ENCODE measurements around the gene CFAP46.

CFAP46 gene

DNA sequence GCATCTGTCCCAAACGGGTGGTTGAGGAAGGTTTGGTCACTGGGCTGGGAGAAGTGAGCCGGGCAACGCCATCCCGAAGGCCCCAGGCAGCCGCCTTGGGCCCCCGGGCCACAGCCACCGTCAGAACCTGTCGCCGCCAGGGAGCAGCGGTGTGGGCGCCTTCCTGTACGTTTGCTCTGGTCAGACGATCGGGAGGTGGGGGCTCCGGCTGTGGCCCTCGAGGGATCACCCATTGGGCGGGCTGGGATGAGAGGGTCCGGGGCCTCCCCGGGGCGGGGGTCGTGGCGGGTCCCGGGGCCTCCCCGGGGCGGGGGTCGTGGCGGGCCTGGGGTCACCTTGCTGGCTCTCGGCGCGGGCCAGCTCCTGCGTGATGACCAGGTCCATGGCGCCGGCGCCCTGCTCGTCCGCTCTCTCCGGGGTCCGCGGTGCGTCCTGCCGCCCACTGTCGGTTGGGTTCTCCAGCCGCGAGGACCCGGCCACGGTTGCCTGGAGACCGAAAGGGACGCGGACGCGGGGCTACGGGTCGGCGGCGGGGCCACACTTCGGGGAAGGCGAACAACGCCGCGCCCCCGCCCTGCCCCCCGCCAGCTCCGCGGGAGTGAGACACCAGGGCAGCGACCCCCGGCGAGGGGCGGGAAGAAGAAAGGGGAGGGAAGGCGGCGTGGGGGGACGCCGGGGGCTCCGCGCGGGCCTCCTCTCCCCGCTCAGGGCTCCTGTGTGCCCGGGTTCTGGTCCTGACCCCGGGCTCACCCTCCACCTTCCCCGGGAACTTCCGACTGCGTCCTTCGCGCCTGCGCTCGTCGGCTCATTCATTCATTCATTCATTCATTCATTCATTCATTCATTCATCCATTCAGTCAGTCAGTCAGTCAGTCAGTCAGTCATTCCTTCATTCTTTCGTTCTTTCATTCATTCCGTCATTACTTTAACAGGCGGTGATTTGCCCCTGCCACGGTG, at the start of gene CFAP46:
Gene CFAP46, minus strand, starts transcription at position 470 of the 957 bp plus-strand sequence. Its CDS starts 86 bp downstream, at position 384.
- DNase-seq (ENCODE audit: low spot score): no peak

DNA sequence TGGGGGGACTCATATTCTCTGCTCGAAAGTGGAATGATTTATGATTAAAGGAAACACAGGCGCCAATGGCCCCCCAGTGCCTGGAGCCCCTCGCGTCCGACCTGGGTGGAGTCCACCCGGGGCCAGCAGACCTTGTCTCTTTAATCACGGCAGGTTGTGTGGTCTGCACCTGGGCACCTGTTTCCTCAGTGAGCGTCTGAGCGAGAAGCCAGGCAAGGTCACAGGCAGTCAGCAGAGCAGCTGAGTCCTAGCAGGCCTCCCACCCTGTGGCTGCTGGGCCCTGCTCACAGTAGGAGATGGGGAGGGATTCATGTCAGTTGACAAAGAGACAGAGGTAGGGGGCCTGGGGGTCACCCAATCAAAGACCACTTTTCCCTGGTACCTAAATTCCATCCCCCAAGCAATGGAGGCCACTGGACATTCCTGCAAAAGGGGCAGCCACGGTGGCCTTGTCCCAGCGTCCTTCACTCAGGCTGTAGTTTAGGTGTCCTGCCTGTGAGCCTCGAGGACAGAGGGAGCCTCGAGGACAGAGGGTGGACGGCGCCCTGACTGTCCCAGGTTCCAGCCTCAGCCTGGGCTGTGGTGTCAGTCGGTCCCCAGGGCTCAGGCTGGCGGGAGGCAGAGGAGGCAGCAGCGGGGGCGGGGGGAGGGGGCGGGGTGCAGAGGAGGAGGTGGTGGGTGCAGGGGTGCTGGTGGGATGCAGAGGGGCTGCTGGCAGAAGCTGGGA, 49.5 kb upstream of the CFAP46 start:
- no peak for DNase-seq (ENCODE audit: low spot score)

DNA sequence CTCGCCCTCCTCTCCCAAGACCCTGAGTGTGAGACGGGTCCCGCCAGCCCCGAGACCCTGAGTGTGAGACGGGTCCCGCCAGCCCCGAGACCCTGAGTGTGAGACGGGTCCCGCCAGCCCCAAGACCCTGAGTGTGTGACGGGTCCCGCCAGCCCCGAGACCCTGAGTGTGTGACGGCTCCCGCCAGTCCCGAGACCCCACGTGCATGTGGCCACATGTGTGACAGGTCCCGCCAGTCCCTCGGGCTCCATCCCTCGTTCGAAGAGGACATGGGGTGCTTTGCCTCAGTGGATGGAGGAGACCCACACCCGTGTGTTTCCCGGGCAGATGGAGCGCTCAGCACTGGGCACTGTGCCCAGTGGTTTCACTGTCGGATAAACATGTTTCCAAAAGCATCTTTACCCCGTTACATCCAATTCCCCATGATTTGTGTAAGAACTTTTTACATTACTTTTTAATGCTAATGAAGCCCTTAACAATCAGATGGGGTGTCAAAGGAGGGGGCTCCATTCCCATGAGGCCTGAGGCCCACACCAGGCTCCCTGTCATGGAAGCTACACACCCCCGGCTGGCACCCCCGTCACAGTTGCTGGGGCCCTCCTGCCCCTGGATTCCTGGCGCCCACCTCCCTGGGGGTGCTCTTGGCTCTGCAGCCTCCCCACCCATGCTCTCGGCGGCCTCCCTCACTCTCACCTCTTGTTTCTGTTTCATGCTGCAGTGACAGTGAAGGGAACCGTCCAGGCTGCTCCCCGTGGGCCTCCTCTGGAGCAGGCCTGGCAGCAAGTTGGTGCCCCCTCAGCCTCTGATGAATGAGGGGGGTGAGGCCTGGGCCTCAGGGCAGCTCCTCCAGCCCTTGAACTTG, 48.5 kb upstream of the CFAP46 start:
- DNase-seq (ENCODE audit: low spot score): no peak

DNA sequence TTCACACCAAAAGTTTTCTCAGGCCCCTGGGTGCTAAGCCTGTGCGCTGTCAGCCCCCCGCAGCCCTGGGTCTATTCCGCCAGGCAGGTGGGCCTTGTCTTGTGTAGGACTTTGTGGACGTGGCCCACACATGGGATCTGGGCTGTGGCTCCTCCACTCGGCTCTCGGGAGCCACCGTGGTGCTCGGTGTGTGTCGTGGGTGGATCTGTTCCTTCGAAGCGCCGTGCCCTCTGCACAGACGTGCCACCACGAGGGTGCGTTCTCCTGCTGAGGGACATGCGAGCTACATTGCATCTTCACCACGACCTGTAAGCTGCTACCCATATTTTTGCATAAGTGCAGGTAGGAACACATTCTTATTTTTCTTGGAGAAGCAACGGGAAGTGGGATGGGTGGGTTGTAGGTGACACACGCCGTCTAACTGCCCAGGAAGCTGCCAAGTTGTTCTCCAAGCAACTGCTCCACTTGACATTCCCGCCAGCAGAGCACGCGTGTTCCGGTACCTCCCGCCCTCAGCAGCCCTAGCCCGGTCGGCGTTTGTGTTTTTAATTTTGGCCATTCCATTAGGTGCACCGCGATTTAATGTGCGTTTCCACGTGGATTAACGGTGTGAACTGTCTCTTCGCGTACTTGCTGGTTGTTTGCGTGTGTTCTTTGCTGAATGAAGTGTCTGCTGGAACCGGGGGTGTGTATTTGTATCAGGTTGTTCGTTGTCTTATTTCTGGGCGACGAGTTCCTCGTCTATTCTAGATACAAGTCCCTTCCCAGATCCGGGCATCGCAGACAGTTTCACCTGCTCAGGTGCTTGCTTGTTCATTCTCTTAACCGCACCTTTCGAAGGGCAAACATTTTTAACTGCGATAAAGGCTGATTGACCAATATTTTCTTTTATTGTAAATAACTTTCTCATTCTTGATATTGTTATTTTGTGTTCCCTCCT, 47.4 kb upstream of the CFAP46 start:
- no peak for DNase-seq (ENCODE audit: low spot score)

DNA sequence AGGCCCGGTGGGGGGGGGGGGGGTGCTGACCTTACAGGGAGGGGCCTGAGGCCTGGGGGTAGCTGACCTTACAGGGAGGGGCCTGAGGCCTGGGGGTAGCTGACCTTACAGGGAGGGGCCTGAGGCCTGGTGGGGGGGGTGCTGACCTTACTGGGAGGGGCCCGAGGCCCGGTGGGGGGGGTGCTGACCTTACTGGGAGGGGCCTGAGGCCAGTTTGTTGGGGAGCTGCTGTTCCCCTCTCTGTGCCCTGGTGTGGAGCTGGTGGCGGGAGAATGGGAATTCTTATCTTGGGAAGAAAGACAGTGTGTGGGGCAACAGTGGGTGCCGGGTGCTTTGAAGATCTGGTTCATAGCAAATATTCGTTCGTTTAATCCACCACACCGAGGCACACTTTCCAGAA, 46.6 kb upstream of the CFAP46 start:
- no peak for DNase-seq (ENCODE audit: low spot score)

DNA sequence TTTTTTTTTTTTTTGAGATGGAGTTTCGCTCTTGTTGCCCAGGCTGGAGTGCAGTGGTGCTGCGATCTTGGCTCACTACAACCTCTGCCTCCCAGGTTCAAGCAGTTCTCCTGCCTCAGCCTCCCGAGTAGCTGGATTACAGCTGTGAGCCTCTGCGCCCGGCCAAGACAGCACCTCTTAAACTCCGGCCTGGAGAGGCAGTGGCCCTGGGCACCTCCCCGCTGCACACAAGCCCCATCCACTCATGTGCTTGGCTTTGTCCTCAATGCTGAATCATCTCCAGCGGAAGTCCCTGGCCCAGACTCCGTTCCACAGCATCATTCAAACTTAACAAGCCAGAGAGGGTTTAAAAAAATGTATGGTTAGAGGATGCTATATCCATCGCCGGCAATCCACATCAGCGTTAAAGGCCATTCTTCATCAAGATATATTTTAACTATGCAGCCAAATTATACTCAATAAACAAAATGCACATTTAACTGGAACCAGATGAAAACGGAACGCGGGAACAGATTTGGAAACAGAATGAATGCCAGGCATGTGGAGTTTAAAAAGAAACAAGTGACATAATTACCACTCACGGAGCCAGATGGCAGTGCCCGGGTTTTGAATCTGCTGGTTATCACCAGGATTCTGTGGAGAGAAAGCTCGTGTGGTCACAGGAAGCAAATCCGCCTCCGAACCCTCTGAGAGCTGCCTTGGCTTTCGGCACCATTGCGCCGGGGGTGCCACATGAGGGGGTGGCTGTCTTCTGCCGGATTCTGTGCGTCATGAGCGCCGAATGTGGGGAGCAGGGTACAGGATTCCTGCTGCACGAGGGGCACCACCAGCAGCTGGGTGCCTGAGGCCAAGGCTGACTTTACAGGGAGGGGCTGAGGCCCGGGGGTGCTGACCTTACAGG, 45.6 kb upstream of the CFAP46 start:
- peak; percentile 24 for DNase-seq (ENCODE audit: low spot score)

DNA sequence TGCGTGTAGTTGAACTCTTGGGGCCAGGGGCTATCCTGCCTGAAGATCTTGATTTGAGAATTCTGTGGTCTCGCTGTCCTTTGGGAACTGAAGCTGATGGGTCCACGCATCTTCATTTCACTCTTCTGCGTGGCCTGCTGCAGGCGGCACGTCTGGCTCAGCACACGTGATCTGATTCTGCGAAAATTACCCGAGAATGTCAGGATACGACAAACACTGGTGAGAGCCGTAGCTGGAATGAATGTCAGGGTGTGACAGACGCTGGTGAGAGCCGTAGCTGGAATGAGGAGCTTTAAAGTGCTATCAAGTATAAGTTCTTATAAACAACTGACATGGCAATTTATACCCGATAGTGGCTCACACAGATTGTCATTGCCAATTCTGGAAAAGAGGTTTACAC, 44.6 kb upstream of the CFAP46 start:
- DNase-seq (ENCODE audit: low spot score): no peak

DNA sequence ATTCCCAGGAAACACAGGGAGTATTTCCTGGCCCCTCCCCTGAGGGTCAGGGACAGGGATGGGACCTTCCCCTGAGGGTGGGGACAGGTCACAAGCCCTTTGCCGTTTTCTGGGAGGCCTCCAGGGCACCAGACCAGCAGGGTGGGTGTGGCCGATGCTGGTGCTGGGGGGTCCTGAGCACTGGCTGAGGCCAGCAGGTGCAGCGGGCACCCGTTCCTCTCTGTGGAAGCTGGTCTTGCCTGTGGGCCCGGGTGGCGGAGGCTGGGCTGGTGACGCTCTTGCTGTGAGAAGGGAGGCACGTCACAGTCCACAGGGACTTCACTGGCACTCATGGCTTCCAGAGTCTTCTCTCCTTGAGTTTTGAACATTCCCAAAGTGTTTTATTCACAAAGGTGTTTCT, 44.2 kb upstream of the CFAP46 start:
- DNase-seq (ENCODE audit: low spot score): no peak

DNA sequence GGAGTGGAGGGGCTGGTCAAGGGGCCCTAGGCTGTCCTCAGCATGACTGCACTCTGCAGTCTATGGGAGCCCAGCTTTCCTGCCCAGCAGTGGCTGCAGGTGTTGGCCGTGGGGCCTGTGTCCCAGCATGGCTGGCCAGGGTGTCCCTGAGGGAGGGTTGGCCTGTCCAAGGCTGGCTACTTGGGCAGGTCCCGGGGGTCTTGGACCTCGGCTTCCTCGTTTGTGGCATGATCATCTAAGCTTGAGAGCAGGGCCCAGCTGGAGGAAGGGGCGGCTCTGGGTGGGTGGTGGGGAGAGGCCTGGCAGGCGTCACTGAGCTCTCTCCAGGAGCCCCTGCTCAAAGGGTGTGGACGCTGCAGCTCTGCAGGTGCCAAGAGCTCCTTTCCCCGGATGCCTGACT, 43.7 kb upstream of the CFAP46 start:
- DNase-seq (ENCODE audit: low spot score): no peak

DNA sequence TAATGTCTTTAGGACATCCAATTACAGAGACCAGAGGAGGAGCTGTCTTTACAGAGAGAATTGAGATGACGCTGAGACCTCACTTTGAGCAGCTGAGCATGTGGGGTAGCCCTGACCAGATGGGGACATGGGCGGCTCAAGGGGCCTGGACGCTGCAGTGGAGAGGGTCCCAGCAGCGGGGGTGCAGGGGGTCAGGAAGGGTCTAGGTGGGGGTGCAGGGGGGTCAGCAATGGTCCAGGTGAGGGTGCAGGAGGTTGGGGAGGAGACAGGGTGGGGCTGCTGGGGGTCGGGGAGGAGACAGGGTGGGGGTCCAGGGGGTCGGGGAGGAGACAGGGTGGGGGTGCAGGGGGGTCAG, 43.2 kb upstream of the CFAP46 start:
- DNase-seq (ENCODE audit: low spot score): no peak

DNA sequence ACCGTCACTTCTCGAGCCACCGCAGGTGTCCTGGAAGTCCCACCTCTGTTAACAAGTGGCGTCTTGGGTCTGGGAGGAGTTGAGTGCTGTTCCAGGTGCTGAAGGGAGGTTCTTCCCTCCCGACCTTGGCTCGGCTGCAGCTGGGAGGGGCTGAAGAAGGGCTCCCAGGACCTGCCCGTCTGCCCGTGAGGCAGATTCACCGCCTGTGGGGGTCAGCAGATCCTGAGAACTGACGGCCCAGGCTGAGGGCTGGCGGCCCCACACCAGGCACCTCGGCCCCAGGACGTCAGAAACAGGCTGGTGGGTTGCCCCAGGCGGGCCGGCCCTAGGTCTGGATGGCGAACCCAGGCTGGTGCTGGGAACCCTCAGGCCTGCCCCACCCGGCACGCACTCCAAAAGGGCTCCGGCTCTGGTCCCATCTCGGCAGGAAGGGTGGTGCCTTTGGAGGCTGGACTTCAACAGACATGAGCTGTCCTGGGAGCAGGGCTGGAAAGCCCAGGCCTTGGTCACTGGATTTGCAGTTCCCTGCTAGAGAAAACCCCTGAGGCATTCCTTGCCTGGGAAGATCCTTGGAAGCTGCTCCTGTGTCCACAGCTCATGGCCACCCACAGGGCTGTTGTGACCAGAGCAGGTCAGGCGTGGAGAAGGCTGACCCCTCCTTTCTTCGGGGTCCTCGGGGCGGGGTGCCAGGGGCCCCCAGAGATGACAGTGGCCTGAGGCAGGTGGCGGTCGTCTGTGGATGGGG, 42.6 kb upstream of the CFAP46 start:
- no peak for DNase-seq (ENCODE audit: low spot score)

DNA sequence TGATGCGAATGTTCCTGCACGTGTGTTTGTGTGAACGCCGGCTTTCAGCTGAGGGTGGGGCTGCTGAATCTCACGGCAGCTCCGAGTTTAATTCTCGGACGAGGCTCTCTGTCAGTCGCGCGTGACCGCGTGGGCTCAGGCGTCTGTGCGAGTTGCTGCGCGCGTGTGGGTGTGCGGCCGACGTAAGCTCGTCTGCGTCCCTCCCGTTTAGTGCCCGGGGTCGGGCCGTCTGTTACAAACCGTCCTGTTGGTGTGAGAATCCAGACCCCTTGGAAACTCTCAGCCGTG, 41.6 kb upstream of the CFAP46 start:
- no peak for DNase-seq (ENCODE audit: low spot score)

DNA sequence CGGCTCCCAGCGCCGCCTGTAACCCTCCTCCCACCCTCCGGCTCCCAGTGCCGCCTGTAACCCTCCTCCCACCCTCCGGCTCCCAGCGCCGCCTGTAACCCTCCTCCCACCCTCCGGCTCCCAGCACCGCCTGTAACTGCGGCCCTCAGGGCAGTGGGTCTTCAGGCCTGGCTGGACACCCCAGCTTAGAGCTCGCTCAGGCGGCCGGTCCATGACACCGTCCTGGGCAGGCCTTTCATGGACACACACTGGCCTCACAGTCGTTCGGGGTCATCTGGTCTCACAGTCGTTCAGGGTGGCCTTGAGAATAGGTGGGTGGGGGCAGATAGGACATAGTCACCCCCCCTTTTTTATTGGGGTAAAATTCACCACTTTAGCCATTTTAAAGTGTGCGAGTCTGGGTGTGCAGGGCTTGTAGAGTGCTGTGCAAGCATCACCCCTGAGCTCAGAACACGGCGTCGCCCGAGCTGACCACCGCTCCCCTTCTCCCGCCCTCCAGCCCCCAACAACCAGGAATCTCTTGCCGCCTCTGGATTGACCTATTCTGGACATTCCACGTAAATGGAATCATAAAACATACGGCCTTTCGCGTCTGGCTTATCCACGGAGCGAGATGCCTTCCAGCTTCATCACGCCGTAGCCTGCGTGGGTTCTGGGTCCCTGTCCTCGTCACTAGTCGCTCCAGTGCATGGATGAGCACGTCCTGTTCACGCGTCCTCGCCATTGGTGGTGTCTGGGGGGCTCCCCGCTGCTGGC, 41.1 kb upstream of the CFAP46 start:
- DNase-seq (ENCODE audit: low spot score): no peak

DNA sequence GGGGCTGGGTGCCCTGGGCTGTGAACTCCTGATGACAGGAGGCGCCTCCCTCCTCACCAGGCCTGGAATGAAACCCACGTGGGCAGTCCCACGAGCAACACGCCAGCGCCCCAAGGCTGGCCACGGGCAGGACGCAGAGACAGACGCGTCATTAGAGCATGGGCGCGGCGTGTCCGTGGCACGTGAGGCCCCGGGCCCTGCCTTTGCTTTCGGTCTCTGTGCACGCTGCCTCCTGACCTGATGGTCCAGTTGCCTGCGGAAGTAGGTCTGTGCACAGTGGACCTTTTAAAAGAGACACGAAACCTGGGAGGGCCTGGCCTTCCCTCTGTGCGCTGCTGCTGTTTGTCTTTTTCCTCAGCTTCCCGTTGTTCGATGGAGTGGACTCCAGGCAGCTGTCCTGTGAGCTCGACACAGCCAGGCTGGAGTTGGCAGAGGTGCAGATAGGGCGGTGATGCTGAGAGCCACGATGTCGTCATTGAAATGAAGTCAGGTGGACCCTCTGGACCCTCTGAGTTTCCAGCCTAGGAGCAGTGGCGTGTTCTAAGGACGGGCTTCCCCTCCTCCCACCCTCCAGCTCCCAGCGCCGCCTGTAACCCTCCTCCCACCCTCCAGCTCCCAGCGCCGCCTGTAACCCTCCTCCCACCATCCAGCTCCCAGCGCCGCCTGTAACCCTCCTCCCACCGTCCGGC, 40.1 kb upstream of the CFAP46 start:
- DNase-seq (ENCODE audit: low spot score): peak; percentile 24

DNA sequence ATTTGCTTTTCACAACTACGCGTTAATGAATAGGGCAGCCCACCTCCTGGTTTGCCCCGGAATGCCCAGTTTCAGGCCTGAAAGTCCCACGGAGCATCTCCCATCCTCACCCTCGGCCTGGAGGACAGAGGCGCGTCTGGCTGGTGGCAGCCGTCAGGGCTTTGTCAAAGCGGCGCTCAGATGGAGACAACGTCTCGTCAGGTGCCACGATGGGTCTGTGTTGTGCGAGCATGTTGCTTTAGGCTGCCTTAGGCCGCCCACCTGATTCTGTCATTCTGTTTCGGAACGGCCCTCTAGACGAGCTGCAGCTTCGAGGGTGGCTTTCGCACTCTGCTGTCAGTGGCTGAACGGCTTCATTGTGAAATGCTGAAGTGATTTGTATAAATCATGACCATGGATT, 39.4 kb upstream of the CFAP46 start:
- no peak for DNase-seq (ENCODE audit: low spot score)

DNA sequence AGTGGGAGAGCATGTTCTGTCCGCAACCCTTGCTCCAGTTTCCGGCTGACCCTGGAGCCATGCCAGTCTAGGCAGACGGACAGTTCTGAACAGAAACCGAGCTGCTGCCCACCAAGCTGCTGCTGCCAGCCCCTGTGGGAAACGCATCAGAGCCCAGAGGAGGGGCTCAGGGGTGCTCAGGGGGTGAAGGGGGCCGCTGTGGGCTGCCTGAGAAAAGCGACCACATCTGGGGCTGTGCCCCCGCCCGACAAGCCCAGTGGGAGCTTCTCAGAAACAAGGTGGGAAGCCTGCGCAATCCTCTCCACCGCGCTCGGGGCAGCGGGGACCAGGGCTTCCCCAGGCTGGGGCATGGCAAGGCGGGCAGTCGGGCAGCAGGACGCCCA, 38.8 kb upstream of the CFAP46 start:
- DNase-seq (ENCODE audit: low spot score): no peak

DNA sequence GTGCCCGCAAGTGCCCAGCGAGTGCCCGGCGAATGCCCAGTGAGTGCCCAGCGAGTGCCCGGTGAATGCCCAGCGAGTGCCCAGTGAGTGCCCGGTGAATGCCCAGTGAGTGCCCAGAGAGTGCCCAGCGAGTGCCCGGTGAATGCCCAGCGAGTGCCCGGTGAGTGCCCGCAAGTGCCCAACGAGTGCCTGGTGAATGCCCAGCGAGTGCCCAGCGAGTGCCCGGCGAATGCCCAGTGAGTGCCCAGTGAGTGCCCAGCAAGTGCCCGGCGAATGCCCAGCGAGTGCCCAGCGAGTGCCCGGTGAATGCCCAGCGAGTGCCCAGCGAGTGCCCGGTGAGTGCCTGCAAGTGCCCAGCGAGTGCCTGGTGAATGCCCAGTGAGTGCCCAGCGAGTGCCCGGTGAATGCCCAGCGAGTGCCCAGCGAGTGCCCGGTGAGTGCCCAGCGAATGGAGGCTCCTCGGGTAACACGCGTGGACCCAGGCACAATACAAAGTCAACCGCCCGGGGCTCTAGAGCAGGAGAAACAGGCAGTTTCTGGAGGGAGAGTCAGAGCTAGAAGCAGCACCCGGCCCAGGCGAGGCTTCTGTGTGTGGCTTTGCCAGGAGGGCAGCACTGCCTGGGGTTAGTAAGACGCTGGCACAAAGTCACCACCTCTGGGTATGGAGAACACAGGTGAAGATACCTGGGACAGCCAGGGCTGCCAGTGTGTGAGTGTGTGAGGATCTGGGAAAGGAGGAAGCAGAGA, 38.2 kb upstream of the CFAP46 start:
- DNase-seq (ENCODE audit: low spot score): no peak

Measured in pons (tissue), 1 donor.